ENCODE data around the gene CNNM2. TPM values are rescaled to one million over a fixed set of nuclear protein-coding genes. Genes with fewer than 3 reads are reported as not detected.

The CNNM2 gene
- total RNA-seq, 4 donors from 2014 or later = 9.9 to 21.0 (median 10.5) TPM

- Histone ChIP-seq H3K36me3 (peaks cover 0 to 85% (median 0%) of the 10 kb centered on the region in 3 donors), H3K4me1 (no peaks in the 10 kb centered on the region), H3K9me3 (no peaks in the 10 kb centered on the region), H3K4me3 (no peak overlapping the region), H3K27me3 (no peaks in the 10 kb centered on the region), H3K27ac (no peak overlapping the region)
- WGBS, 2 donors = 93 to 94% methylated on average over 14 of the region's 14 CpGs
- DNase-seq (ENCODE audit: low spot score in 2 of 2) = no peak
- TF ChIP-seq POLR2A (IDR thresholded peaks at IDR 0.05) (no peak), CTCF (IDR thresholded peaks at IDR 0.05) (no peak), EP300 (IDR thresholded peaks at IDR 0.05) (no peak)
Observed at GRCh38 chr10:103078676-103079075, 160.6 kb downstream of the CNNM2 start.

GRCh38 chr10:103079100-103079499 lies 161.0 kb downstream of the CNNM2 start:
- Histone ChIP-seq H3K27me3 (no peaks in the 10 kb centered on the region), H3K4me3 (no peak overlapping the region), H3K27ac (no peak overlapping the region), H3K4me1 (no peaks in the 10 kb centered on the region), H3K36me3 (peaks cover 0 to 89% (median 0%) of the 10 kb centered on the region in 3 donors), H3K9me3 (no peaks in the 10 kb centered on the region)
- DNase-seq (ENCODE audit: low spot score in 2 of 2) = no peak
- TF ChIP-seq EP300 (IDR thresholded peaks at IDR 0.05) (no peak), CTCF (IDR thresholded peaks at IDR 0.05) (no peak), POLR2A (IDR thresholded peaks at IDR 0.05) (no peak)
- WGBS, 2 donors = 93 to 95% methylated on average over 5 to 7 of the region's 7 CpGs

DNA sequence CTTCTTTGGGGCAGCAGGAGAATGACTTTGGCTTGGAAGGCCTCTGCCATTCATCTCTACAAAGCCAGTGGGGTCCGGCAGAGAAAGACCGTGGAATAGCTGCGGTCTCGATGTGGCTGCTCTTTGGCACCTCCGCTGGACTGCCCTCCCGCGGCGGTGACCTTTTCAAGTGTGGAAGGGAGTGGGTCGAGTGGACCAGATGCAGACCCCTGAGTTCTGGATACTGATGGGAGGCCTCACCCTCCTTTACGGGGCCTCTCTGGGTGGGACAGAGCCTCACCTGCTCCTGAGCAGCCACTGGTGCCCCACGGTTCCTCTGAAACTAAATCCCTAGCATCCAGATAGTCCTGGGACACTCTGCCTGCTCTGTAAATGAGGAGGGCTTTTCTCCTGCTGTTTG lies 161.9 kb downstream of the CNNM2 start:
- WGBS, 2 donors = 75 to 80% methylated on average over 10 to 11 of the region's 11 CpGs
- H3K36me3 ChIP-seq = peaks cover 0 to 93% (median 0%) of the 10 kb centered on the region in 3 donors
- no peak for DNase-seq (ENCODE audit: low spot score in 2 of 2)

GRCh38 chr10:103080891-103081581 lies 162.9 kb downstream of the CNNM2 start:
- Histone ChIP-seq H3K4me3 (no peak overlapping the region), H3K9me3 (no peaks in the 10 kb centered on the region), H3K4me1 (no peaks in the 10 kb centered on the region), H3K27me3 (no peaks in the 10 kb centered on the region), H3K27ac (no peak overlapping the region), H3K36me3 (peaks cover 0 to 93% (median 0%) of the 10 kb centered on the region in 3 donors)
- TF ChIP-seq EP300 (IDR thresholded peaks at IDR 0.05) (no peak), CTCF (IDR thresholded peaks at IDR 0.05) (no peak), POLR2A (IDR thresholded peaks at IDR 0.05) (no peak)
- no peak for DNase-seq (ENCODE audit: low spot score in 2 of 2)
- WGBS, 2 donors = 85 to 95% methylated on average over 3 to 4 of the region's 4 CpGs

More for the DNA sequence above, 161.9 kb downstream of the CNNM2 start:
- H3K4me3 ChIP-seq = no peak overlapping the region
- H3K27me3 ChIP-seq = no peaks in the 10 kb centered on the region
- TF ChIP-seq EP300 (IDR thresholded peaks at IDR 0.05) = no peak
- TF ChIP-seq POLR2A (IDR thresholded peaks at IDR 0.05) = no peak
- no peak for TF ChIP-seq CTCF (IDR thresholded peaks at IDR 0.05)
- no peaks in the 10 kb centered on the region for H3K4me1 ChIP-seq
- no peaks in the 10 kb centered on the region for H3K9me3 ChIP-seq
- H3K27ac ChIP-seq = no peak overlapping the region

- H3K4me3 ChIP-seq = no peak overlapping the region
- WGBS, 2 donors = 94 to 100% methylated on average over 1 of the region's 1 CpG
- no peak overlapping the region for H3K27ac ChIP-seq
Observed at GRCh38 chr10:103082683-103083082, 164.6 kb downstream of the CNNM2 start.

More at GRCh38 chr10:103082683-103083082, 164.6 kb downstream of the CNNM2 start:
- no peak for DNase-seq (ENCODE audit: low spot score in 2 of 2)
- Histone ChIP-seq H3K36me3 (peaks cover 0 to 93% (median 0%) of the 10 kb centered on the region in 3 donors), H3K4me1 (no peaks in the 10 kb centered on the region), H3K27me3 (no peaks in the 10 kb centered on the region), H3K9me3 (no peaks in the 10 kb centered on the region)
- no peak for TF ChIP-seq CTCF (IDR thresholded peaks at IDR 0.05)
- TF ChIP-seq EP300 (IDR thresholded peaks at IDR 0.05) = no peak
- no peak for TF ChIP-seq POLR2A (IDR thresholded peaks at IDR 0.05)
